Activated T-cell treated with anti-CD3 and anti-CD28 coated beads, Interleukin-2, amount 50 U/mL, for 1 hour (primary cell): ENCODE results near the gene MARS1.

Source experiments
- DNase-seq: peaks from one replicate; pipeline ENCODE4 v3.0.0-alpha.2; 2020

The MARS1 gene

DNA sequence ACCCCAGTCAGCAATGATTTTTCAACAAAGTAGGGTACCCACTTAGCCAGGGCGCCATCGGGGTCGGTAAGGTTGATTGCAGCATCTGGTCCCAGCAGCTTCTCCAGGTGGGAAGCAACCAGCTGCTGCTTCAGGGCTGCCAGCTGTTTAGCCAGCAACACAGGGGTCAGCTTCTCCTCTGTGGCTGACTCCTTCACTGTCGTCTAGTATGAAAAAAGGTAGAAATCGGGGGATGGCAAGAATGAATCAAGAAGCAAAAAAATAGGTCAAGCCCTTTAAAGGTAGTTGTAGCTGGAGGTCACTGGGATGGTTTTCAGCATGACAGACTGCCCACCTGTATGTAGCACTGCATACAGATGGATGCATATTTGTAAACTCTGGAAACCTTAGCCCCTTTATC lies 46.4 kb downstream of the MARS1 start:
- no peak for DNase-seq

DNA sequence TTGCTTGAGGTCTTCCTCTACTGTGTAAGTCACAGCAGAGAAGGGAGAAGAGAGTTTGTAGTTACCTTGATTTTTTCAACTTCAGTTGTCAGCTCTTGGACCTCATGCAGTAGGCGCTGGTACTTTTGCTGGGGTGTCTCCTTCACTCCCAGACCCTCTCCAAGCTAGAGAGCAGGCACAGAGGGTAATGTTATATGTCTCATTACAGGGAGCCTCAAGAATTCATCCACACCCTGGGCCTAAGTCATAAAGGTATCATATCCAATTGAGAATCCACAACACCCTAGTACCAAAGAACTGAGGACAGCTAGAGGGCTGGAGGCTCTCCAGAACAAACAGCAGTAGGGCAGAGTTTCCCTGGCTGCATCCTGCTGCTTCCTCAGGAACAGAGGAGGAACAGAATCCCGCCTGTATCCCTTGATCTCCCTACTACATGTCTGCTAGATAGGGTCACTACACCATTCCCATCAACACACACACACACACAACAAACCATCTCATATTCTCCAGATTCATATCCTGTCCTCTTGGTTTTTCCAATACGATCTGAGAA lies 47.2 kb downstream of the MARS1 start:
- DNase-seq = no peak

DNA sequence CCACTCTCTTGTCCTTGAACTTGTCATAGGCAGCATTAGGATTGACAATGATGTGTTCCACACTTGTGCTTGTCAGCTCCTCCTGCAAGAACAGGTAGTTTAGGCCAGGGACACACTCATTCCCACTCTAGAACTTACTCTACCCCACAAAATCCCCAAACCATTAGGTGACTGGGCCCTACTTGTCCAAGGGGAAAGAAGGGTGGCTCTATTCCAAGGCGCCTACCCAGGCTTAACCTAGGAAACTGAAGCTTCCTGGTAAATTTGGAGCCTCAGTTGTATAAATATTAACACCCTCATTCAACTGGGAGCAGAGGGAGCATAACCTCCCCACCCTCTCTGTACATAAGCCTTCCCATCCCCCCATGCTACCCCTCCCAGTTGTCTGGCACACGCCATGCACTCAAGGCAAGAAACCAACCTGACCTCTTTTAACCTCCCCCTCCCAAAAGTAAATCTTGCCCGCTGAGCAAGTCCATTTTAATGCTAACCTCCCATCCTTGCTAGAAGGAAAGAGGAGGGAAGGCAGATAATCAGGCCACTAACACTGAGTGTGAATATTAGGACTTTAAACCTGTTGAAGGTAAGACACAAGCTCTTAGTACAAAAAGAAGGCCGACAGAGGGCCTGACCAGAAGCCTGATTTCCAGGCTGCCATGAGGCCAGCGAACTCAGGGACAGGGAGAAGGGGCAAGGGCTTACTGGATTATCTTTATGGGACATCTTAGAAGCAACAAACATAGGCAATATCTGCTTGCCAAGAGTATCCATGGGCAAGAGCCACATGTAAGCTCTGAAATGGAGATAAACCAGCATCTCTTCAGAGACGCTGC lies 48.1 kb downstream of the MARS1 start:
- DNase-seq = no peak

DNA sequence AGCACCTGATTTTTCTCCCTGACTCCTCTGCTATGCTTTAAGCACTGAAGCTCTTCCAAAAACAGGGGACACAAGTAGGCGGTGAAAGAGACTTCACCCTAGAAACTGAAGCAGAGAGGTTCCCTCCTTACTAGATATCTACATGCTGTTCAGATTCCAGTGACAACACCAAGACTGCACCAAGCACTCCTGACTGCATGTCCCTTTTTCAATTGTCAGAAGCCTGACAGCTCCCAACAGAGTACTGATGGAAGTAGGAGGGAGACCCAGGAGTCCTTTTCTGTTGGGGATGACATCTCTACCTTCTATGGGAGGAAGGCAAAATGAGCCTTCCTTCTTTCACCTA lies 48.7 kb downstream of the MARS1 start:
- DNase-seq = no peak

DNA sequence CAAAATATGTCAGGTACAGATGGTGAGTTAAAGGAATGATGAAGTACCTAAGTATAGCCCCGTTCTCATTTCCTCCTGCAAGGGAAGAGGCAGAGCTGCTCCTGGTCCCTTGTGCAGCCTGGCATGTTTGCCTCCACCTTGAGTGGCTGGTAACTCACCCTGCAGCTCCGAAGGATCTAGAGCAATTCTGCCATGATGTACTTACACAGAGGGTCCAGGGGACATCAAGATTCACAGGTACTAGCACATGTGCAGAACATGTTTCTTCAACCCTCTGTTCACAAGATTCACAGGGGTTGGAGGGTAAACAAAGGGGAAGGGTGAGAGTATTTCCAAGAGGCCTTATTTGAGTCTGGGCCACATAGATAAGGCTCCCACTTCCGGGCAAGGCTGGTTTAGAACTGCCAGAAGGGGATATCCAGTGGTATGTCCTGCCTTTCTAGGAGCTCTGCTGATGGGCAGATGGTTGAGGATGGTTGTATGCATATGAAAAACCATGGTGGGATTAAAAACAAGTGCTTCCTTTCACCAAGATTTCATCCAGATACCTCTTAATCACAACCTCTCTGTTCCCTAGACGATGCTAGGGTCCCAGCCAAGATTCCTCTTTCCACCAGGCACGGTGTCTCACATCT lies 51.4 kb downstream of the MARS1 start:
- no peak for DNase-seq

DNA sequence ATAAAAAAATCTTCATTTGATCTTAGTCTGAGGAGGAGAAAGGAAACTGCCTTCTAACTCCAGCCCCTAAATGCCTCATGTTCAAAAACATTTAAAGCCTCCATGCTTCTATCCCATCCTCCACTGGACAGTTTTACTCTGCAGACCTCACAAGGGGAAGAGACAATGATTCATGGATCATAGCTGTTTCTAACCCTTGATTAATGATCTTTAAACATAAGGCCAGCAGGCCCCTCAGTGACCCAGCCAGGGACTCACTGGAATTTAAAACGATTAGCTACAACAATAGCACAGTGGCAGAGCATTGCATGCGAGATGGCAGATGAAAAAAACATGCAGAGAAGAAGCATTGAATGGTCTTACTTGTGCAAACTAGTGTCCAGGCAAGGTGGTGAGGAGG lies 53.1 kb downstream of the MARS1 start:
- no peak for DNase-seq

DNA sequence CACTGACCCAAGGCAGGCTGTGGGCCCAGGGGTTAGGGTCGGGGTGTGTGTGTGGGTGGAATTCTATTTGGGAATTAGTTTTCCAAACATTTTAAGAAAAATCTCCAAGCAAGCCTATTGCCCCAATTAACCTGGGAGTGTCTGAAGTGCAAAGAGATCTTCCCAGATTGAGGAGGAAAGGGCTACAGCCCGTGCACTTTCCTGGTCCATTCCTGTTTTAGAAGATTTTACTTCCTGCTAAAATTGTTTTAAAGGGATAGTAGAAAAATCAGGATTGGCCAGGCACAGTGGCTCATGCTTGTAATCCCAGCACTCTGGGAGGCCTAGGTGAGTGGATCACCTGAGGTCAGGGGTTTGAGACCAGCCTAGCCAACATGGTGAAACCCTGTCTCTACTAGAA lies 53.8 kb downstream of the MARS1 start:
- DNase-seq = no peak

DNA sequence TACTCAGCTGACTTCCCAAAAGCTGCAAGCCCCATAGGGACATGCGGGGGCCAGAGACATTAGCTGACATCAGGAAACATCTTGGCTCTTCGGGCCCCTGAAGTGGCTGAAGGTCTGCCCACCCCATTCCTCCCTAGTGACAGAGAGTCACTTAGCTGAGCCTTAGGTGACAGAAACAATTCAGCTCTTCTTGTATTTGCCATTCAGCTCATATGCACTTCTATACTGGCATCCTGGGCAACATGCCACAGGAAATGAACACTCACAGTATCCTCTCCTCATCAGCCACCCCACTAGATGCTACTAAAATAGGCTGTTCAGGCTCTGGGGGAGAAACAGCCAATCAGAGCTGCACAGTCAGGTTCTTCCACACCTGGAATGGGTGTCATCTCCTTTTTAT lies 55.7 kb downstream of the MARS1 start:
- DNase-seq = no peak

DNA sequence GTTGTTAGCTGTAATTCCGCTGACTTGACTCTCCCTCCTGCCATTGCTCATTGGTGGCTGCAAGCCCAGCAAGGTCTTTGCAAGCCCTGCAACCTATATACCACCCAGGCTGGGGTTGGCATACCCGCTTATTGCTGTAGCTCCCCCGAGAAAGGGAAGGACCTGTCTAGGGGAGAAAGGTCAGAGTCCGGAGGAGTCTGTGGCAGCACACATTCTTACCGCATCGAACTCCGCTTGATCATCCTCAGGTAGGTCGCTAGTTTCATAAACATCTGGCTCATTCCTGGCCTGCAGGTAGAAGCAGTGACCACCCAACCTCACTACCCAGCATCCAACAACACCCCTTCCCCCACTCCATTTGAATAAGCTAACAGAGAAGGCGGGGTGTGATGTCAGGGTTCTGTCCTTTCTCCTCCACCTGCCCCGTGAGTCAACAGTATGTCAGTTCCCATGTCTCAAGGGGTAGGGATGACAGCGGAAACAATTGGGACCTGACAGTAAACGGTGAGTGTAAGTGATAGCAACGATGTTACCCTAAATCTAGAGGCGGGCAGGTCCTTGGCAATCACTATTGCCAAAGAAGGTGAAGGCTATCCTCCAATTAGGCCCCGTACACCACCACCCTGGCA lies 58.1 kb downstream of the MARS1 start:
- no peak for DNase-seq

DNA sequence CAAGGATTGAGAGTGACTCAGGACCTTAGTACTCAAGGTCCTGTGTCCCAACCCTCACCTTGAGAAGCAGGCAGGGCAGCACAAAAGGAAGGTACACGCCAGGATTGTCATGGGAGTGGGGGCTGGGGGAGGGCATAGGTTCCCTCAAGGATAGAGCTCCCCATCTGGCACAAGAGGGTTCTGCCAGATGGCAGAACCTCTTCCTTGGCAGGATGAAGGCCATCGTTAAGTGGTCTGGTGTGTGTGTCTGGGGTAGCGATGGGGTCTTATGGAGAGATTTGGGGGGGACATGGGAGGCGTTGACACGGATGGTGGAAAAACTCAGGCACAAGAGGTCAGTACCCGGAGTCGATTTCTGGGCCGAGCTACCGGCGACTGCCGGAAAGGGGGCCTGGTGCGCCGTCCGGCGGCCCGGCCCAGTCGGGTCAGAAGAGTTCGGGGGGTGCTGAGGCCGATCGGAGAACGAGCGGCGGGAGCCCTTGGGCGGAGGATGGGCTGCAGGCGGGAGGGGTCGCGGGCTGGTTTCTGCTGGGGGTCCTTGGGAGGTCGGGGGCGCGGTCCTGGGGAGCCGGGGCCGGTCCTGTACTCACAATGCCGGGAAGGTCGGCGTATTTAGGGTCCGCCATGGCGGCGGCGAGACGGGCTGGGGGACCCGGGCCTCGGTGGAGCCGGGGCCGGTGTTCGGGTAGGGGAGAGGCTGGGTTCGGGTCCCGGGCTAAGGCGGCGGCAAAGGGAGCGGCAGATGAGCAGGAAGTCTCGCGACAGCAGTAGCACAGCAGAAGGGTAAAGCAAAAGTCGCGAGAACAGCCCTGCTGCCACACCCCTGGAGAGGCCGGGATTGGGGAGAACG lies 58.8 kb downstream of the MARS1 start, which contains the start of gene DCTN2:
TSS of gene DCTN2 (minus strand) at position 755 of the 850 bp plus-strand sequence. CDS start at position 626, 129 bp downstream.
- peak; percentile 88 for DNase-seq

DNA sequence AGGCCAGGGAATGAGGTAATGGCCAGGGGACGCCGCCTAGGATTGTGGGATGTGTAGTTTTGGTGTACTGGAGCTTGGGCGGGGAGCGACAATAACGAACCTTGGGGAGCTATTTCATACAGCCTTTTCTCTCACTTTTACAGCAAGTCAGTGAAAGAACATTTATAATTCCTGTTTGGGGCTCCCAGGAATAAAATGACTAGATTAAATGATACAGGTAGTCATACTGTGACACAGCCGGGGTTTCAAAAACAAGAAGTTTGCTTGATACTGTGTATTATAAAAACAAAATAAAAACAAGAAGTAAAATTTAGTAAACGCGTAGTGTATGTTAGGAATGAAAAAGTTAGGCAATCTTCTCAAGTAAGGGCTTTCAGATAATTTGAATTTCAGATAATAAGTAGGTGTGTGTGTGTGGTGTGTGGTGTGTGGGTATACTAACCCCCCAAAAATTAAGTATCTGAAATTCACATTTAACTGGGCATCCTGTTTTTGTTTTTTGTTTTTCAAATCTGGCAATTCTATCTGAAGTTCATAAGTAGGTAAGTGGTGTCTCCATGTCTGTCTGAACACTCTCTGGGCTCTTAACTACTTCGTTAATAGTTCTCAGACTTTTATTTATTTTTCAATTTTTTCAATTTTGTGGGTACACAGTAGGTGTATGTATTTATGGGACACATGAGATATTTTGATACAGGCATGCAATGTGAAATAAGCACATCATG lies 59.6 kb downstream of the MARS1 start:
- DNase-seq = no peak

DNA sequence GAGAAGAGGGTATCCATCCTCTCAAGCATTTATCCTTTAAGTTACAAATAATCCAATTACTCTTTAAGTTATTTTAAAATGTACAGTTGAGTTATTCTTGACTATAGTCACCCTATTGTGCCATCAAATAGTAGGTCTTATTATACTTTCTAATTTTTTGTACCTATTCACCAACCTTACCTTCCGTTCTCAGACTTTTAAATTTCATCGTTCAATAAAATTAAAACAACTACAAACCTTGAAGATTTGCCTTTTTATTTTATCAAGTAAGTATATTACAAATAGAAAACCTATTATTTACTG lies 60.1 kb downstream of the MARS1 start:
- DNase-seq = no peak

DNA sequence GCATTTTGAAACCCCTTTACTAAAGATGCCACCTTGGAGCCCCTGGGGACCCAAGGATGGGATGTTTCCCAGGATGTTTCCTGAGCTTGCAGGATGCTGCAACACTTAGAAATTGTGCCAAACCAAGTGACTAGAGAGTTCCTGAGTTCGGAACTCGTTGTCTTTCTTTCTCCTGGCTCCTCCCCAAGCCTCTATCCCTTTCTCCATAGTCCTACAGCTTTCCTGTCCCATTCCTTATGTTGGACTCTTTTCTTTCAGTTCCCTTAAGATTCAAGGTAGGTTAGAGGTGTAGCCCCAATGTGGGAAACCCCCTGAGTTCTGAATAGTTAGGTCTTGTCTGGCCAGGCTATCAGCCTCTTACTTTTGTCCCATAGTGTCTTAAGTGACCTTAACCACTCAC lies 60.6 kb downstream of the MARS1 start:
- DNase-seq = no peak

DNA sequence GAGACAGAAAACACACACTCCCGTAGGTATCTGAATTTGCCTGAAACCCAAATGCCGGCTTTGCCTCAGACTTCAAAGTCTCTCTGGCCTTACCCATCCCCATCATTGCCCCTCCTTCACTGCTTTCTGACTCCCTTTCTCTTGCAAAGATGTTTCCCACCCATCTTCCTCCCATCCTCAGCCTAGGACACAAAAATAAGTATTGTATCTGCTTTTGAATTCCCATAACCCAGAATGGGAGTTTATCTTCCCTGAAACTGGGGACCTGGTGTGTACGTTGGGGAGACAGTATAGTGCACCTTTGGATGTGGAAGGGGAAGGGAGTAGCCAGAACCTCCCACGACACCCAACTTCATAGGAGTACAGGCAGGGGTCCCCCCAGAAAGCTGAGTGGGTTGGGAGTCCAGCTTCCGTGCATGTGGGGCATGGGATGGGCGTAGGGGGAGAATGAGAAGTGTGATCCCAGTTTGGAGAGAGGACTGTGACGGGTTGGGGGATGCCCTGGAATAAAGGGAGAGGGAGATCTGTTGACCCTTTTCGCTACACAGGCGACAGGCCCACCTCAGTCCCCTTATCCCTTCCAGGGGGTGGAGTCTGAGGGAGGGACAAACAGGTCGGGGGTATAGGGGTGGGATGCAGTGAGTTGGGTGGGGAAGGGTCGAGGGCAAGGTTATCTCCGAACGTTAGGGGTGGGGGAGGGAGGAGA lies 61.5 kb downstream of the MARS1 start:
- no peak for DNase-seq

DNA sequence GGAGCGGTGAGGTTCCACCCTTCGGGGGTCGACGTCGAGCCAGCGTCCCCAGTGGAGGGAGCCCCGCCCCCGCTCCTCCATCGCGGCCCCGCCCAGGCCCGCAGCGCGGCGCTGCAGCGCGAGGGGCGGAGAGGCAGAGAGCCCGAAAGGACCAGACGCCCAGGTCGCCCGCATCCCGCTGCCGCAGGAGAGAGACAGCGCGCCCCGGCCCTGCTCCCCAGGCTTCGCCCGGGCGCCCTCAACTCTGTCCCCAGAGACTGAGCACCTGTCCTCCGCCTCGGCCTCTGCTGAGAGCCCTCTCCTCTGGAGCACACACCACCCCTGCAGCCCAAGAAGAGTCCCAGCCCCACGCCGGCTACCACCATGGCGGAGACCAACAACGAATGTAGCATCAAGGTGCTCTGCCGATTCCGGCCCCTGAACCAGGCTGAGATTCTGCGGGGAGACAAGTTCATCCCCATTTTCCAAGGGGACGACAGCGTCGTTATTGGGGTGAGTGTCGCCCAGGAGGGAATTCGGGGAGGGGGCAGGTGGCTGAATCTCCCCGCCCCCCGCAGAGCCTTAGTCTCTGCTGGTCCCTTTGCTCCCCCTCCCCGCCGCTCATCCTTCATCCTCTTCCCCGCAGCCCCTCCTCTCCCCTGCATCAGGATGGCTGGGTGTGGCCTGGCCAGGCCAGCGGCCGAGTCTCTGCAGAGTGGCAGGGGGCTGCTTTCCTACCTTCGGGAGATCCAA lies 62.2 kb downstream of the MARS1 start, which contains the start of gene KIF5A:
TSS of gene KIF5A (plus strand) at position 136 of the 732 bp plus-strand sequence. CDS start at position 364, 228 bp downstream.
- DNase-seq = peak; percentile 70

DNA sequence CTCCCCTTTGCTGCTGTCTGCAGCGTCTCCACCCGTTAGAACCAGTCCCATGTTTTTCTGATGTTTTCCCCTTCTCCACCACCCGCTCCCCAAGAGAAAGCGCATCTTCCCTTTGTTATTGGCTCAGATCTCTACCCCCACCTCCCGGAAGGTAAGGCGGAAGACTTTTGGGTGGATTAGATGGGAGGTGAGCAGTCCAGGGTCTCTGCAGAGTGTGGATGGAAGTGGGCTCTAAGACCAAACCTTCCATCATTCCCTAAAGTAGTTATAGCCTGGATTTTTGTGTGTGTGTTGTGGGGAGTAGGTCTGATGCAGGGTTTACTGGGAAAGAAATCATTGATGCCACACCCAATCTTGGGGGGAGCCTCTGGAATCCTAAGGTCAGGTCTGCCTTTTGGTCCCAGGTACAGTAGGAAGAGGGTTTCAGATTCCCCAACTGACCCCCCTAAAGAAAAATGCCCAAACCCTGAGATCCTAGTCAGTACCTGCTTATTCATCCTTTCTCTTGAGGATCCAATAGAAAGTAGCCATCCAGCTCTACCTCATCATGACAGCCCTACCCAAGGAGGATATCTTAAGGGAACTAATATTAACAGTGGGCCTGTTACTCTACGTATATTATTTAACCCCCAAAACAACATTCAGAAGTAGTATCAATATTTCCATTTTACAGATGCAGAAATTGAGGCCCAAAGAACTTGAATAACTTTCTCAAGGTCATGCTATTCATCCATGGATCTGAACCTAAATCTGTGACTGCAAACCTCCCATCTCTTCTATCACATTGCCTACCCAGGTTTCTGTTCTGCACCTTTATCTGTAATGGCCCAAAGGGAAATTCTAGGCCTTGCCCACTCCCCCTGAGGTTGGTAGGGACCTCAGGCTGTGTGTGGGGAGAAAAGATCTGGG lies 63.0 kb downstream of the MARS1 start:
- DNase-seq = no peak

DNA sequence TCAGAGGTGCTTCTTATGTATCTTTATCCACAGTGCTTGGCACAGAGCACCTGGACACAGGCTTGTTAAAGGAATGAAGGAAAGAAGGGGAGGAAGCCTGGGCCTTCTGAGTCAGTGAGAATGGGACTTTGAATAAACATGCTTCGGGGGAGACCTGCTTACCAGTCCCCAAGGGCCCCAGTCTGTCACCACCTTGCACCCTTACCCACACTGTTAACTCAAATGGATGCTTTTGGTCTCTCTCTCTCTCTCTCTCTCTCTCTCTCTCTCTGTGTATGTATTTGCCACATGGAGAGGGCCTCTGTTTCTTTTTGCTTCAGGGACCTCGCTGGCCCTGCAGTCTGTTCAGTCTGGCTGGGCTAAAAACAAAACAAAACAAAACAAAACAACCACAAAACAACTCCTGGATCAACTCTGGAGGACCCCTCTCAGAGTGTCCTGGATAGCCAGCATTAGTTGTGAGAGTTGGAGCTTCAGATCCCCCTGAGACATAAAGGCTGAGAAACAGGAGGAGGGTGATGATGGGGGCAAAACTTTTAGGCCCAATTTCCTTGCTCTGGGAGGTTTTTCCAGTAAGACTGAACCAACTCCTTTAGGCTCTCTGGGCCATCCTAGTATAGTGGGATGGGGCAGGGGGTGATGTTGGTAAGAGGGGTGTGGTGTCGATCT lies 63.9 kb downstream of the MARS1 start:
- DNase-seq = no peak

DNA sequence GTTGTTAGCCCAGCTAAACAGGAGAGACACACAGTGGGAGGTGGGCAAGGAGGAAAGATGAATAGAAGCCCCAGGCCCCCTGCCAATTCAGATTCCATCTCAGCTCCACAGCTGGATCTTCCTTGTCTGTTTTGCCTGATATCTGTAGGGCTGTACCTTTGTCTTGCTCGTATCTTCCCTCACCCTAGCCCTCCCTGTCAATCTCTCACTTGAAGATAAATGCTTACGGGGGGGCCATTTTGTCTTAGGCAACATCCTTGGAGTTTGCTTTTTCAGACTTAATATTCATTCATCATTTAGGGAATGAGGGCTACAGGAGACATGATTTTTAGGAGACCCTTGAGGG lies 64.4 kb downstream of the MARS1 start:
- no peak for DNase-seq

DNA sequence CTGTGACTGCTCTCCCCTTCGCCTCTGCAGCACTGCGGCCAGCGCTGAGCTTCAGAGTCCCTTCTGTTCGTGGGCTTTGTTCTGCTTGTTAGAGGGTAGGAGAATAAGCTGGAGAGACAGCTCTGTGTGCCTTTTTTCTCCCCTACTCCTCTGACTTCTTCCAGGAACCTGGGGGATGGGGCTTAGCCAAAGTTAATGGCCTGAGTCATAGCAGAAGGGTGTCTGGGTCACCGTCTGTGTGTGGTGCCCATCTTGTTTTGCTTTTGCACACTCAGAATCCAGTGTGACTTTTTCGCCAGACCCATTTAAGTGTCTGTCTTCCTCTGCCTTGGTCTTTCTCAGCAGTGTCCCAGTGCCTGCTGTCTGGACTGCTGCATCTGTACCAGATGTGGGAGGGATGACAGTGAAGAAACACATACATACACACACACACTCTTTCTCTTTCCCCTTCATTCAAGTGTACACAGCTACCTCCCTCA lies 65.0 kb downstream of the MARS1 start:
- no peak for DNase-seq
